Measurements from ENCODE around the gene HPS4.

GRCh38 chr22:26447584-26448329 lies 35.8 kb downstream of the HPS4 start:
- TF ChIP-seq CTCF (IDR thresholded peaks at IDR 0.05) (no peak), POLR2AphosphoS5 (IDR thresholded peaks at IDR 0.05) (no peak), POLR2A (IDR thresholded peaks at IDR 0.05) (no peak)
